ENCODE measurements around the gene VDAC2. TPM values are rescaled to one million over a fixed set of nuclear protein-coding genes. Genes with fewer than 3 reads are reported as not detected.

VDAC2 gene
- total and polyA plus RNA-seq, 2 experiments from 2014 or later, result 242 to 311 TPM

GRCh38 chr10:75229971-75230370, 19.4 kb downstream of the VDAC2 start (continued):
- TF ChIP-seq, protein P1, sequence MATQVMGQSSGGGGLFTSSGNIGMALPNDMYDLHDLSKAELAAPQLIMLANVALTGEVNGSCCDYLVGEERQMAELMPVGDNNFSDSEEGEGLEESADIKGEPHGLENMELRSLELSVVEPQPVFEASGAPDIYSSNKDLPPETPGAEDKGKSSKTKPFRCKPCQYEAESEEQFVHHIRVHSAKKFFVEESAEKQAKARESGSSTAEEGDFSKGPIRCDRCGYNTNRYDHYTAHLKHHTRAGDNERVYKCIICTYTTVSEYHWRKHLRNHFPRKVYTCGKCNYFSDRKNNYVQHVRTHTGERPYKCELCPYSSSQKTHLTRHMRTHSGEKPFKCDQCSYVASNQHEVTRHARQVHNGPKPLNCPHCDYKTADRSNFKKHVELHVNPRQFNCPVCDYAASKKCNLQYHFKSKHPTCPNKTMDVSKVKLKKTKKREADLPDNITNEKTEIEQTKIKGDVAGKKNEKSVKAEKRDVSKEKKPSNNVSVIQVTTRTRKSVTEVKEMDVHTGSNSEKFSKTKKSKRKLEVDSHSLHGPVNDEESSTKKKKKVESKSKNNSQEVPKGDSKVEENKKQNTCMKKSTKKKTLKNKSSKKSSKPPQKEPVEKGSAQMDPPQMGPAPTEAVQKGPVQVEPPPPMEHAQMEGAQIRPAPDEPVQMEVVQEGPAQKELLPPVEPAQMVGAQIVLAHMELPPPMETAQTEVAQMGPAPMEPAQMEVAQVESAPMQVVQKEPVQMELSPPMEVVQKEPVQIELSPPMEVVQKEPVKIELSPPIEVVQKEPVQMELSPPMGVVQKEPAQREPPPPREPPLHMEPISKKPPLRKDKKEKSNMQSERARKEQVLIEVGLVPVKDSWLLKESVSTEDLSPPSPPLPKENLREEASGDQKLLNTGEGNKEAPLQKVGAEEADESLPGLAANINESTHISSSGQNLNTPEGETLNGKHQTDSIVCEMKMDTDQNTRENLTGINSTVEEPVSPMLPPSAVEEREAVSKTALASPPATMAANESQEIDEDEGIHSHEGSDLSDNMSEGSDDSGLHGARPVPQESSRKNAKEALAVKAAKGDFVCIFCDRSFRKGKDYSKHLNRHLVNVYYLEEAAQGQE (IDR thresholded peaks at IDR 0.05; ENCODE audit: unreplicated experiment), result no peak

GRCh38 chr10:75230600-75231038, 20.0 kb downstream of the VDAC2 start:
- Mint-ChIP-seq H3K4me1 (peaks cover 43% of the 10 kb centered on the region), H3K9me3 (no peaks in the 10 kb centered on the region), H3K4me3 (no peak overlapping the region), H3K36me3 (ENCODE audit: low read depth) (peaks cover 71% of the 10 kb centered on the region), H3K27me3 (ENCODE audit: insufficient read depth, low read depth, poor library complexity) (peaks cover 23% of the 10 kb centered on the region), H3K27ac (peak overlapping the region; percentile 87; the same call in 1 of the 2 replicates)
- Histone ChIP-seq H3K27ac (ENCODE audit: low read depth) (no peak overlapping the region), H3K4me3 (no peak overlapping the region), H3F3A (replicated peaks; ENCODE audit: low read depth) (peaks cover 37% of the 10 kb centered on the region), H4K20me1 (replicated peaks; ENCODE audit: insufficient read depth) (peaks cover 19% of the 10 kb centered on the region), H3K4me2 (no peak overlapping the region), H3K27me3 (ENCODE audit: insufficient read depth) (no peaks in the 10 kb centered on the region), H3K36me3 (ENCODE audit: insufficient read depth) (peaks cover 25% of the 10 kb centered on the region), H2AFZ (no peak overlapping the region), H3K79me2 (replicated peaks; ENCODE audit: insufficient read depth) (peaks cover 54% of the 10 kb centered on the region), H3K9me2 (ENCODE audit: insufficient read depth) (no peaks in the 10 kb centered on the region), H3K4me1 (ENCODE audit: insufficient read depth) (peaks cover 25% of the 10 kb centered on the region)
- no peak for TF ChIP-seq JUNB (IDR thresholded peaks at IDR 0.05; ENCODE audit: unreplicated experiment)
- TF ChIP-seq, protein P2, sequence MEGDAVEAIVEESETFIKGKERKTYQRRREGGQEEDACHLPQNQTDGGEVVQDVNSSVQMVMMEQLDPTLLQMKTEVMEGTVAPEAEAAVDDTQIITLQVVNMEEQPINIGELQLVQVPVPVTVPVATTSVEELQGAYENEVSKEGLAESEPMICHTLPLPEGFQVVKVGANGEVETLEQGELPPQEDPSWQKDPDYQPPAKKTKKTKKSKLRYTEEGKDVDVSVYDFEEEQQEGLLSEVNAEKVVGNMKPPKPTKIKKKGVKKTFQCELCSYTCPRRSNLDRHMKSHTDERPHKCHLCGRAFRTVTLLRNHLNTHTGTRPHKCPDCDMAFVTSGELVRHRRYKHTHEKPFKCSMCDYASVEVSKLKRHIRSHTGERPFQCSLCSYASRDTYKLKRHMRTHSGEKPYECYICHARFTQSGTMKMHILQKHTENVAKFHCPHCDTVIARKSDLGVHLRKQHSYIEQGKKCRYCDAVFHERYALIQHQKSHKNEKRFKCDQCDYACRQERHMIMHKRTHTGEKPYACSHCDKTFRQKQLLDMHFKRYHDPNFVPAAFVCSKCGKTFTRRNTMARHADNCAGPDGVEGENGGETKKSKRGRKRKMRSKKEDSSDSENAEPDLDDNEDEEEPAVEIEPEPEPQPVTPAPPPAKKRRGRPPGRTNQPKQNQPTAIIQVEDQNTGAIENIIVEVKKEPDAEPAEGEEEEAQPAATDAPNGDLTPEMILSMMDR (conservative IDR thresholded peaks at IDR 0.05; ENCODE audit: low read depth in 2 of 2), result peak; percentile 94 to 98
- peak; percentile 22; the same call in 1 of the 2 replicates for TF ChIP-seq CREB1 (CRISPR knock-in tag; IDR thresholded peaks at IDR 0.05; ENCODE audit: low read depth)
- DNase-seq (ENCODE audit: low spot score) (peak; percentile 94), ATAC-seq (no peak)

DNA sequence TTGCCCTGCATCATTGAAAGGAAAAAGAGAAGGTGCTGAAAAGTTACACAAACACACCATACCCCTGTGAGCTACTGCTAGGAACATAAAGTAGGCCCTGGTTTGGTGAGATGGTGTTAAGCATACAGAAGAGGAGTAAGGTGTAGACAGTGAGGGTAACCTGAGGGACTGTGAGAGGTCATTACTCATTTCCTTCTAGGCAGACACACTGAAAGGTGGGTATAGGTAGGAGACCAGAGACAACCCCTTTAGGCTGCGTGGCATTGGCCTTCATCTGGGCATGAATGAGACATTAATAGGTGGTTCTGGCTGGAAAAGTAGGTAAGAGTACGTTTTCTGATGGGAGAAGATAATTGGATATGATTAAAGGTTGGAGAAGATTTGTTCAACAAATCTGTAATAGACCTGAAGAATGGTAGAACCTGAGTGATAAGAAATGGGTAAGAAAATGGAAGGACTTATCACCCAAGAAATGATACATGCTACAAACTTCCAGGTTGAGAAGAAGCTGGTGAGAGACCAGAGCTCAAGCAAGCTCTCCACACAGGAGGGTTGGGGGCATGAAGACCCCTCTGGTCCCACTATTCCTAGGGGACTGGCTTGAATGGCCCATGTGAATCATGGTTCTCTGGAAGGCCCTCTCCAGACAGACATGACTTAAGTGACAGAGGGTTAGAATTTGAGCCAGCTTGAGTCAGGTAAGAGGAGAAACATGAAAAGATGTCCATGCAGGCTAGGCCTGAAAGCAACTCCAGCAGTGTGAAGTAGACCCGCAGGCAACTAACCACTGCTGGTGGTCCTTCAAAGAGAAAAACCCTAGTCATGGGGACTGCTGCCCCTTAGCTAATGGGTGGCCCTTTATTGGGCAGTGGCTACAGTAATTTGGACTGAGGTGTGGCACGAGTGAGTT, 21.3 kb downstream of the VDAC2 start:
- H3F3A ChIP-seq (replicated peaks; ENCODE audit: low read depth), result peaks cover 42% of the 10 kb centered on the region

More for the DNA sequence above, 21.3 kb downstream of the VDAC2 start:
- Mint-ChIP-seq H3K4me1 (peaks cover 34% of the 10 kb centered on the region), H3K27ac (peak overlapping the region; percentile 6; the same call in 1 of the 2 replicates), H3K4me3 (no peak overlapping the region; the same call in 2 of the 3 replicates), H3K9me3 (no peaks in the 10 kb centered on the region), H3K27me3 (ENCODE audit: insufficient read depth, low read depth, poor library complexity) (peaks cover 21% of the 10 kb centered on the region), H3K36me3 (ENCODE audit: low read depth) (peaks cover 58% of the 10 kb centered on the region)
- Histone ChIP-seq H4K20me1 (replicated peaks; ENCODE audit: insufficient read depth) (peaks cover 18% of the 10 kb centered on the region), H3K4me2 (no peak overlapping the region), H3K27ac (ENCODE audit: low read depth) (peak overlapping the region; percentile 95; the same call in 1 of the 2 replicates), H3K27me3 (ENCODE audit: insufficient read depth) (no peaks in the 10 kb centered on the region), H2AFZ (no peak overlapping the region), H3K36me3 (ENCODE audit: insufficient read depth) (peaks cover 25% of the 10 kb centered on the region), H3K9me2 (ENCODE audit: insufficient read depth) (no peaks in the 10 kb centered on the region), H3K4me1 (ENCODE audit: insufficient read depth) (peaks cover 13% of the 10 kb centered on the region), H3K4me3 (no peak overlapping the region), H3K79me2 (replicated peaks; ENCODE audit: insufficient read depth) (peaks cover 40% of the 10 kb centered on the region)
- ATAC-seq (no peak), DNase-seq (ENCODE audit: low spot score) (no peak)
- TF ChIP-seq NANOG (IDR thresholded peaks at IDR 0.05; ENCODE audit: borderline replicate concordance), result no peak
- peak; percentile 28 for TF ChIP-seq POLR2AphosphoS5 (IDR thresholded peaks at IDR 0.05; ENCODE audit: low read depth)

Measured in GM23338 (cell line).